H1 (cell line): ENCODE data around the gene VPS26A. TPM values are rescaled to one million over a fixed set of nuclear protein-coding genes. Genes with fewer than 3 reads are reported as not detected.

Experiments
- KDM1A ChIP-seq: fragments of 200-600, 300-600 bp; sonication (generic); IDR thresholded peaks from 2 replicates; pipeline ENCODE4 v1.7.1; 2016; ENCODE audit warnings: mild to moderate bottlenecking, low read length, borderline replicate concordance
- POLR2AphosphoS5 ChIP-seq: IDR thresholded peaks from 2 replicates; pipeline ENCODE4 v1.6.1; 2011; ENCODE audit warnings: low read depth, low read length
- polyA plus RNA-seq, 7 experiments: library from polyadenylated mRNA; depleted of rRNA in 3 of 7; stranded (reverse) in 5 of 7; unstranded in 2 of 7; fragments of >200 nt in 5 of 7; fragments of 200-250 nt in 2 of 7; gene quantifications; 1 replicate in 5 of 7; 2 replicates in 1 of 7; 4 replicates in 1 of 7; pipeline versions ENCODE4 v1.2.1 to v1.2.3, GENCODE V29; 2011 to 2013; ENCODE audit warnings: missing spikeins in 2 of 7, mixed read lengths in 2 of 7
- total RNA-seq: library from RNA; stranded (reverse); fragmentation: NEBNext Ultra II Directional; extraction: Animal tissue kit (Norgen Biotek cat#: 25700); gene quantifications from 2 replicates; pipeline ENCODE4 v1.2.1, GENCODE V29; 2021
- TF ChIP-seq, protein P1 (sequence below), 3 experiments: IDR thresholded peaks; 1 replicate in 2 of 3; 2 replicates in 1 of 3; pipeline versions ENCODE4 v1.5.1 to v1.6.1; 2011; ENCODE audit warnings: low read length in 3 of 3, mild to moderate bottlenecking in 3 of 3, inconsistent platforms in 2 of 3, low read depth in 1 of 3, moderate library complexity in 1 of 3; ENCODE audit not compliant: insufficient read depth in 1 of 3; ENCODE audit errors: control extremely low read depth in 1 of 3

The VPS26A gene
- total and polyA plus RNA-seq, 2 of the 8 experiments (the other 6 are each of a cell fraction or from before 2014, with no cell fraction given), result 10.7 to 44.8 TPM

DNA sequence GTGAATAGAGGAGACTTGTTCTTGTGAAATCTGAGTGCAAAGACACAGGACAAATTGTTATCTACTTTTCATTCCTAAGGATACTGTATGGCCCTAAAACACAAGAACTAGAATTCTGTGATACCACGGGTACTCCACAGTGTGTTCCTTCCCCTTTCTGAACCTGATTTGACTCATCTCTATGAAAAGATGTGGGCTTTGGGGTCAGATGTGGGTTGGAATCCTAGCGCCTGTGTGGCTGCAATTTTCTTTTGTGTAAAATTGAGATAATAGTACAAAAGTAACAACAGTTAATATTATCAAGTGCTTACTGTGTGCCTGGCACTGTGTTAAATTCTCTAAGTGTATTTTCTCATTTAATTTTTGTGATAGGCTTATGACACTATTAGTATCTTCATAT is 27.9 kb upstream of the VPS26A start (continued):
- TF ChIP-seq, protein P1, sequence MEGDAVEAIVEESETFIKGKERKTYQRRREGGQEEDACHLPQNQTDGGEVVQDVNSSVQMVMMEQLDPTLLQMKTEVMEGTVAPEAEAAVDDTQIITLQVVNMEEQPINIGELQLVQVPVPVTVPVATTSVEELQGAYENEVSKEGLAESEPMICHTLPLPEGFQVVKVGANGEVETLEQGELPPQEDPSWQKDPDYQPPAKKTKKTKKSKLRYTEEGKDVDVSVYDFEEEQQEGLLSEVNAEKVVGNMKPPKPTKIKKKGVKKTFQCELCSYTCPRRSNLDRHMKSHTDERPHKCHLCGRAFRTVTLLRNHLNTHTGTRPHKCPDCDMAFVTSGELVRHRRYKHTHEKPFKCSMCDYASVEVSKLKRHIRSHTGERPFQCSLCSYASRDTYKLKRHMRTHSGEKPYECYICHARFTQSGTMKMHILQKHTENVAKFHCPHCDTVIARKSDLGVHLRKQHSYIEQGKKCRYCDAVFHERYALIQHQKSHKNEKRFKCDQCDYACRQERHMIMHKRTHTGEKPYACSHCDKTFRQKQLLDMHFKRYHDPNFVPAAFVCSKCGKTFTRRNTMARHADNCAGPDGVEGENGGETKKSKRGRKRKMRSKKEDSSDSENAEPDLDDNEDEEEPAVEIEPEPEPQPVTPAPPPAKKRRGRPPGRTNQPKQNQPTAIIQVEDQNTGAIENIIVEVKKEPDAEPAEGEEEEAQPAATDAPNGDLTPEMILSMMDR (IDR thresholded peaks at IDR 0.05; ENCODE audit: control extremely low read depth in 1 of 3, insufficient read depth in 1 of 3, low read depth in 1 of 3, low read length in 3 of 3), result no peak
- no peak for TF ChIP-seq POLR2AphosphoS5
- no peak for TF ChIP-seq KDM1A
